GM21528 (cell line): ENCODE data around the gene PCBD1.

Source experiments
- ATAC-seq: cut with Tn5 transposase; IDR thresholded peaks from one replicate; pipeline ENCODE4 v1.9.1; 2021; ENCODE audit warnings: mild to moderate bottlenecking, moderate library complexity; ENCODE audit not compliant: unreplicated experiment, low FRiP score

PCBD1 gene

DNA sequence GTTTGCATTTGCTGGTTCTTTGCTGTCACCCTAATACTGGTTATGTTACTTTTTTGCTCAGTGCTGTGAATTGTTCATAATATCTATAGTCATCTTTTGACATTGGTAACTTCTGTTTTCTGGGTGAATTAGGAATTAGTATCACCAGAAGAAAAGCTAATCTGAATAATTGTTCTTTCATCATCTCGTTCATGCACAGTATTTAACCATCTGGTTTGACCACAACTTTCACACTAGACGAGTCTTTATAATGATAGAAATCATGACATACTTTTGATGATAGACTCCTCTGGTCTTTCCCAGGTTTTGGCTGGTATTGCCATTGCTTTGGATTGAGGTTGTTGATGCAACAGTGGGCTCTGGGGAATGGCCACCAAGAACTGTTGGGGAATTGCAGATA is 47.5 kb downstream of the PCBD1 start:
- no peak for ATAC-seq

GRCh38 chr10:70838270-70838805 is 50.0 kb downstream of the PCBD1 start:
- no peak for ATAC-seq

GRCh38 chr10:70837660-70838059 is 50.7 kb downstream of the PCBD1 start:
- ATAC-seq = no peak

- ATAC-seq = no peak
These were observed 52.0 kb downstream of the PCBD1 start for GRCh38 chr10:70836319-70836718.

DNA sequence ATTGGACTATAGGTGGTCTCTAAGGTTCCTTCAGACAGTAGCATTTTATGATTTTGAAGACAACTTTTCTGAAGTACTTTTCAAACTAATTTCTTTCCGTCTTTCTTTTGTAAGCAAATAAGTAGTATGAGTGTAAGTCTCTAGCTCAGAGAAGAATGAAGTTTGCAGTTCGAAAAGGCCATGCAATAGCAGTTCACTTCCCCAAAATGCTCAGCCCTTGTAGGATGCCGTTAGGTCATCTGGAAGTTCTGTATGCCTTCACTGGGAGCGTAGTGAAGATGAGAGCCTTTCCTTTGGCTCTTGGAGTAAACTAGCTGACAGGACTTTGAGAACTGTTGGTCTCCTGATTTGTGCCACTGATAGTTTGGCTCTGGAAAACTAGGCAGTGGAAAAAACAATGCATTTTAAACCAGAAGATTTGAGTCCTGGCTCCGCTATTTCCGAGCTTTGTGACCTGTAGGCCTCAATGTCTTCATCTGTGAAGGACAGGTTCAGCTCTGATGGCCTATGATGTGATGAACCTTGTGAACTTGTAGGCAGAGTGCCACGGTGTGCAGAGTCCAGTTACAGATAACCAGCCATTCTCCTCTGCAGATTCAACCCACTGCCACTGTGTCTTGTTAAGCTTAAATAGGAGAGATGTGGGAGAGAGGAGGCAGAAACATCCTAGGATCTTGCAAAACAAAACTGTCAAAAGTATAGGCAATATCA is 53.8 kb downstream of the PCBD1 start:
- no peak for ATAC-seq

GRCh38 chr10:70834021-70834420 is 54.3 kb downstream of the PCBD1 start:
- ATAC-seq = no peak

GRCh38 chr10:70833601-70834000 is 54.8 kb downstream of the PCBD1 start:
- ATAC-seq = no peak
